ENCODE measurements around the gene MRTFA.
"Not testable (repeated sequence)": the region's sequence is repeated elsewhere in the genome, so short reads cannot be mapped to it uniquely, and the experiment has no call there.

MRTFA gene

GRCh38 chr22:40517631-40518030 is 118.9 kb downstream of the MRTFA start:
- DNase-seq, result no peak

GRCh38 chr22:40516416-40516815 is 120.1 kb downstream of the MRTFA start:
- DNase-seq, result no peak

DNA sequence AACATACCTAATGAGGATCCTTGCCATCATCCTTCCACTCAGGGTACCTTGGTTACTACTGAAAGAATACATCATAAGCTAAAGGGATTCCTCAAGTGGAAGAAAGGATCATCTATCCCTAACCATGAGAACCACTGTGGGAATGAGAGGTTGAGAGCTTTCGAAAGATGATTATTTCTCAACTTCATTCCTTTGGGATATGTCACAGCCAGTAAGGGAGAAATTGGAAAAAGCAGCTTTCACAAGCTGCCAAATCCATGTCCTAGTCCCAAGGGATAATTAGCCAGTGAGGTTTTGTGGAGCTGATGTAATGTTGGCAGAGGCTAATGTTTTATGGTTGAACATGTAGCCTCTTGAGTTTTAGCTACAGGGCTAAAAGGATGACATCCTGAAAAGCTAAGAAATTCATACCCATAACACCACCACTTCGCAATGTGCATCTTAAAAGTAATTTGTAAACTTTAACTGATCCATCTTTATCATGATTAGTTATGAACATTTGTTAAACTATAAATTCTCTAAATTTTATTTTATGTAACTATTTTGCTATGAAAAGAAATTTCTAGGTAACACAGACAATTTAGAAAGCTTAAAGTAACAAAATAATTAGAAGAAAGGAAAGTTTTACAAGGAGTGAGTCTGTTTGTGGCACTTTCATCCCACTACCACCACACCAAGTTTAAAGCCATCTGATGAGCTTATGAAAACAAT is 123.9 kb downstream of the MRTFA start:
- no peak for DNase-seq

DNA sequence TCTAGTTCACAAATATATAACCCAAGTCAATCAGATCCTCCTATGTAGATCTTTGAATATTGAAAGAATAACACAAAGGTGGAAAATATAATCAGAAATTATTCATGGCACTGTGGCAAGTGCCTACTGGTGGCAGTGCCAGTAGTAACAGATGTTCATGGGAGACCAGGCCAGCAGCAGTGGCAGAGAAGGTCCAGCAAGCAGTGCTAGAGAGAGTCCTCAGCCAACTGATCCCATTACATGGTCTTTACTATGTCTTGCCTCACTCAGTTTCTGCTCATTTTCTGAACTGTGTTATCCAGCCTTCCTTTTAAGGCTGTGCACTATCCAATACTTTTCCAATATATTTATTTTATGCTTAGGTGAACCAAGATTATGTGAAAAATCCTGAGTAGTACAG is 124.9 kb downstream of the MRTFA start:
- no peak for DNase-seq

DNA sequence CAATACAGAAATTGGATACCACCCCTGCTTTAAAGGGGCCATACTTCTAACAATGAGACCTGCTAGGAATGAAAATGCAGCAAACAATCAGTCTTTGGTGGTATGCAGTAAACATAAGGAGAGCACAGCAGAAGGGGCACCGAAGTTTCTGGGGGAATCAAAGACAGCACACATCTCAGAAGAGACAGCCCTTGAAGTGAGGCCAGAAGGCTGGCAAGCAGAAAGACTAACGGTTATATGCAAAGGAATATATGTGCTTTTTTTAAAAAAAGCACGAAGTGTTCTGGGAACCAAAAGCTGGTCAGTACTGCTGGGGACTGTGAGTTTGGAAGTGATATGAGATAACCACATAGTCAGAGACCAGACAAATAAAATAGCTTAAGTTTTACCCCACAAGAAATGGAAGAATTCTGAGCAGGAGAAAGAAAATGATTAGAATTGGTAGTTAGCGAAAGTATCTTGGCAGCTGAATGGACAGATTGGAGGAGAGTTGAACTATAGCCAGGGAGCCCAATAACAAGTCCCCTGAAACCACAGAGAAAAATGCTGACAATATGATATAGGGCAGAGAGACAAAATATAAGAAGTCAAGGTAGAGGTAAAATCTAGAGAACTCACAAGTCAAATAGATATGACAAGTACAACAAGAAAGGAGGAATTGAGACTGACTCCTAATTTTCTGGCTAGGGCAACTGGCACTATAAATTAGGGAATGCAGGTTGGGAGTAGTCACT is 125.7 kb downstream of the MRTFA start:
- no peak for DNase-seq

GRCh38 chr22:40509401-40510134 is 127.0 kb downstream of the MRTFA start:
- no peak for DNase-seq

- DNase-seq, result not testable (repeated sequence)
Observed at GRCh38 chr22:40508046-40508445, 128.5 kb downstream of the MRTFA start.

DNA sequence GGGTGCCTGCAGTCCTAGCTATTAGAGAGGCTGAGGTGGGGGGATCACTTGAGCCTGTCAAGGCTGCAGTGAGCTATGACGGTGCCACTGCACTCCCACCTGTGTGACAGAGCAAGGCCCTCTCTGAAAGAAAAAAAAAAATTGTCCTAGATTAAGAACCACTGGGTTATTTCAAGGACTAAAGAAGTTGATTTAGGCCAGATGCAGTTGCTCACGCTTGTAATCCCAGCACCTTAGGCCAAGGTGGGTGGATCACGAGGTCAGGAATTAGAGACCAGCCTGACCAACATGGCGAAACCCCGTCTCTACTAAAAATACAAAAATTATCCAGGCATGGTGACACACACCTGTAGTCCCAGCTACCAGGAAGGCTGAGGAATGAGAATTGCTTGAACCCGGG is 129.0 kb downstream of the MRTFA start:
- DNase-seq, result no peak

GRCh38 chr22:40506762-40507161 is 129.8 kb downstream of the MRTFA start:
- no peak for DNase-seq

DNA sequence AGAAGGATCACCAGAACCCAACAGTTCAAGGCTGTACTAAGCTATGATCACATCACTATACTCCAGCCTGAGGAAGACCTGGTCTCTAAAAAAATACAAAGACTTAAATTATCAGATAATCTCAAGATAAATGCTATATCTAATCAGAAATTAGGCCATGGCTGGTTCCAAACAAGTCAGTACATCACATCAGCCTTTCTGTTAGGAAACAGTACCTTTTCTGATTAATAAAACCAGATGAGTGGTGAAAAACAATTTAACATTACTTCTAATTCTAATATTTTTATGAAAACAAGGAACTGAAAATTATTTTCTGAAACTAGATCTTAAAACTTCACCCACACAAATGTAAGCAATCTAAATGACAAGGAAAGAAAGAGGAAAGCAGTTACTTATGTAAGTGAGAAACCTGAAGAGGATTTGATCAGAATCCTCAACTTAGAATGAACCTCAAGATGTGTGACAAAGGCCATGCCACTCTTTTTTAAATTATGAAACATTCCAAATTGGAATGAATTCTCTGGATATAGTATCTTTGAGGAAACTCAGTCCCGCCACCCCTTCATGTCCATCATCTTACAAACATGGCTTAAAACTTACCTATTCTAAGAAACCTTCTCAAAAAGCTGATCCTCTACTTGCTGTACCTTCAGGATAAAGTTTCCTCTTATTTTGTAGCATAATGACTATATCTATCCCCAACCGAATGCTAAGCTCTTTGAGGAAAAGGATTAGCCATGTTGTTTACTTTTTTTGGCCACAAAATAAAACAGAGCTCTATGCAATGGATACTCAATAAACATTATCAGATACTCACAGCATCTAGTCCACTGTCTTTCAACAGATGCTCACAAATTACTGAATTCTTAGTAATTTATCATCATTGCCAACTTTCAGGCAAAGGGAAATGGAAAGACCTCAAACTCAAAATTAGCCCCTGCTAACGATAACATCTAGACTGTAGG is 132.0 kb downstream of the MRTFA start:
- no peak for DNase-seq

GRCh38 chr22:40502919-40503318 is 133.6 kb downstream of the MRTFA start:
- DNase-seq, result no peak

GRCh38 chr22:40500465-40500786 is 136.1 kb downstream of the MRTFA start:
- not testable (repeated sequence) for DNase-seq

- no peak for DNase-seq
Observed at GRCh38 chr22:40499209-40499623, 137.3 kb downstream of the MRTFA start.

DNA sequence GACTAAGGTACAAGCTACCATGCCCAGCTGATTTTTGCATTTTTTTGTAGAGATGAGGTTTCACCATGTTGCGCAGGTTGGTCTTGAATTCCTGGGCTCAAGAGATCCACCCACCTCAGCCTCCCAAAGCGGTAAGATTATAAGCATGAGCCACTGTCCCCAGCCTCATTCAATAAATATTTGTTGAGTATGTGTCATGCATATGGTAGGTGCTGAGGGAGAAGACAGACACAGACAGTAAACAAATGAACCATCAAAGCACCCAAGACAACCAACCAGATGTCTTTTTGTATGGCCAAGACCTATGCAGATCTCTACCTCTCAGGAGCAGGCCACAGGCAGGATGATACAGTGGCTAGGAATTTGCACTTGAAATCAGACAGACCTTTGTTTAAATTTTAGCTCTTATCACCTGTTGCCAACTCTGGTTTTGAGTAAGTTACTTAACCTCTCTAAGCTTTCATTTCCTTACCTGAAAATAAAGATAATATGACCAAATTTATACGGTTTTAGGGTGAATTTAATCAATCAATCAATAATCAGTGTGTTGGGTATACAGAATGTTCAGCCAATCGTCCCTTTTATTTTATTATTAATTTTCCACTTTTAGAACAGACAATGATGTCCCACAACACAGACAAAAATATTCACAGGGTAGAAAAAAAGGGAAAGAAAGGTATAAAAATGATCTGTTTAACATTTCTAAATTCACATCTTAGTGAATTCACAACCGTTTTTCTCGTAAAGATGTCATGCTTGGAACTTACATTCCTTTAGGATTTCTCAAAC is 137.9 kb downstream of the MRTFA start:
- no peak for DNase-seq

DNA sequence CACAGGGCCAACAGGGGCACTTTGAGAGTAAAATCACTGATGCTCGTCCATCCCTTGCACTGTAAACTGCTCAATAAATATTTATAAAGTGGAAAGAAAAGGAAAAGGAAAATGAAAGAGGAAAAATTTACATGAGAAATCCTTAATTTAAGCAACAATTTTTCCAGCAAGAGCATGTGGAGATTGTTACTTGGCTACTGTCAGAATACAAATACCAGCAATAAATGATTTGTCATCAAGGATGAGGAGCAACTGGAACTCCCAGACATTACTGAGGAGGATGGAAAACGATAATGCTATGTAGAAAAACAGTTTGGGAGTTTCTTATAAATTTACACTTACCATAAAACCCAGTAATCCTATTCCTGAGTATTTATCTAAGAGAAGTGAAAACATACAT is 143.1 kb downstream of the MRTFA start:
- no peak for DNase-seq

- no peak for DNase-seq
Observed at GRCh38 chr22:40491990-40492631, 144.4 kb downstream of the MRTFA start.

GRCh38 chr22:40487663-40488249 is 148.8 kb downstream of the MRTFA start:
- DNase-seq, result no peak

DNA sequence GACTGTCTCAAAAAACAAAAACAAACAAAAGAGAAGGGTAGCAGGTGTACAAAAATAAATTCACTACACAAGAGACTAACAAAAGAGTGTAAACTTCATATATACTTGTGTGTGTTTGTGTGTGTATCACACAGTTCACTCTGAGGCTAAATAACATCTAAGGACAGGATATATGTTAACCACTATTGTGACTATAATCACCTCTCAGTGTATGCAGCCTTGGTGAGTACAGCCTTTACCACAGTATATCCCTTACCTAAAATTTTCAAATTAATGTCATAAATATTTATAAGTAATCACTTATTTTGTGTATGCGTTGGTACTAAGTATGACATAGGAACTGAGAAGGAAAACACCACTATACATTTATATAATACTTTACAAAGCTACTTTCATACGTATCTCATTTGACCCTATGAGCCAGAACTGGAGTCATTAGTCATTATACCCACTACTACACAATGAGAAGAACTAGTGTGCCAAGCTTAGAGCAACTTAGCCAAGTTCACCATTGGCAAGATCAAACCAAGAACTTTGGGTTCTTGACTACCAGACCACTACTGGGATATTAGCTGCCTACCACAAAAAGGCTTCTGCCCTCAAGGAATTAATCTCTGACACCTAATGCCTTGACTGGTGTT is 149.4 kb downstream of the MRTFA start:
- DNase-seq, result no peak

DNA sequence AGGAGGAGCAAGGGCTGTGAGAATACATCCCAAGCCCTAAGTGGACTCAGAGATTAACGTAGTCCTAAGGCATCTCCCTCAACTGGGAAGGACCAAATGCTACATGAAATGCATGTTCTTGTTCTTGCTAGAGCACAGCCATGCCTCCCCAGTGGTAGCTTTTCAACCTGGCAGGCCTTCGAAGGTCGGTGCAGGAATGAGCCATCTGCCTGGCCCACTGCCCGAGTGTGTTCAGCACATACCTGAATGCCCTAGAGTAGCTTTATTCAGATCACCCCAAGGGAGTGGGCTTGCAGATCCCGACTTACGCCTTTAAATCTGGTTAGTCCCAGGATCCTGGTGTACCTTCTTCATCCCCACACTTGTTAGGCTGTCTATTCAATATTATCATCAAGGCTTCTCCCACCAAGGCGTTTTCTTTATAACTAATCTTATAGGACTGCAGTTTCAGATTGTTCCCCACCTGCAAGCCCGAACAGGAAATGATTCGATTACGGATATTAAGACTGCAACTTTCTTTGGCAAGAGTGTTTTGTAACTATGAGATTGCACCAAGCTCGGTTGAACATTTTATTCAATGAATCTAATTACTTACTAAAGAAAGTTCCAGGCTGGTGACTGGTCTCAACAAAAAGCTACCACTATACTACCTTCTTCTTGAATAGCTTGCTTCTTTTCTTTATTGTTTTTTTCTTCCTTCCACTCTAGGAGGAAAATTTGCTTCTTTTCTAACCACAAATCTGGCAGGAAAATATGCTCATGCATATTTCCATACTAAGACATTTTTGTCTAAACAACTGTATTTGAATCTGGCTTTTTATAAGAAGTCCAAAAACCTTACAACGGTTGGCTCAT is 150.5 kb downstream of the MRTFA start:
- DNase-seq, result no peak
